DND-41 (cell line): ENCODE results near the gene AXIN1.

Source experiments
- ATAC-seq: fragments of 200-7000 bp; cut with Tn5 transposase; 3 replicates; pipeline ENCODE4 v1.9.1; 2021; ENCODE audit warnings: low read depth; ENCODE audit not compliant: insufficient read depth
- DNase-seq: peaks from one replicate; pipeline ENCODE4 v3.0.0-alpha.2; 2020
- H2AFZ ChIP-seq: 2 replicates; pipeline ENCODE4 v1.6.0; 2012; ENCODE audit warnings: low read depth, low read length
- H3K27ac ChIP-seq: 2 replicates; pipeline ENCODE4 v1.5.1; 2012; ENCODE audit warnings: low read length, inconsistent platforms
- H3K27me3 ChIP-seq: fragments of 200-600 bp; sonication (generic); 2 replicates; pipeline ENCODE4 v1.6.0; 2012; ENCODE audit warnings: low read length, mild to moderate bottlenecking, inconsistent platforms; ENCODE audit not compliant: insufficient read depth, poor library complexity
- H3K36me3 ChIP-seq: 2 replicates; pipeline ENCODE4 v1.5.1; 2012; ENCODE audit warnings: low read length, inconsistent platforms; ENCODE audit not compliant: insufficient read depth
- H3K4me1 ChIP-seq: 2 replicates; pipeline ENCODE4 v1.5.1; 2012; ENCODE audit warnings: mild to moderate bottlenecking, low read length; ENCODE audit not compliant: insufficient read depth
- H3K4me2 ChIP-seq: 2 replicates; pipeline ENCODE4 v1.6.0; 2012; ENCODE audit warnings: mild to moderate bottlenecking, moderate library complexity, low read length, inconsistent platforms; ENCODE audit not compliant: insufficient read depth
- H3K4me3 ChIP-seq, 2 experiments: fragments of 200-600 bp in 1 of 2; shearing (Covaris generic) in 1 of 2; 2 replicates each; pipeline ENCODE4 v1.5.1; 2012 to 2016; ENCODE audit warnings: inconsistent platforms in 2 of 2, low read length in 2 of 2, mild to moderate bottlenecking in 2 of 2, low read depth in 1 of 2, moderate library complexity in 1 of 2
- H3K79me2 ChIP-seq: 2 replicates; pipeline ENCODE4 v1.6.0; 2012; ENCODE audit warnings: low read length, inconsistent platforms; ENCODE audit not compliant: insufficient read depth
- H3K9ac ChIP-seq: 2 replicates; pipeline ENCODE4 v1.6.0; 2012; ENCODE audit warnings: low read depth, mild to moderate bottlenecking, inconsistent platforms, low read length, moderate library complexity
- H3K9me3 ChIP-seq: 2 replicates; pipeline ENCODE4 v1.5.1; 2012; ENCODE audit warnings: low read length, moderate library complexity, mild to moderate bottlenecking, inconsistent platforms; ENCODE audit not compliant: insufficient read depth, severe bottlenecking
- H4K20me1 ChIP-seq: 2 replicates; pipeline ENCODE4 v1.6.0; 2012; ENCODE audit warnings: low read length; ENCODE audit not compliant: insufficient read depth
- CTCF ChIP-seq: IDR thresholded peaks from 2 replicates; pipeline ENCODE4 v1.5.1; 2012; ENCODE audit warnings: borderline replicate concordance, low read length, moderate library complexity, mild to moderate bottlenecking; ENCODE audit not compliant: poor library complexity, severe bottlenecking; ENCODE audit errors: extremely low read depth
- EZH2 ChIP-seq: IDR thresholded peaks from 3 replicates; pipeline ENCODE4 v1.6.1; 2012; ENCODE audit warnings: borderline replicate concordance, low read depth, mild to moderate bottlenecking, moderate library complexity, low read length, inconsistent platforms; ENCODE audit not compliant: severe bottlenecking

Gene AXIN1

GRCh38 chr16:359871-360697 lies 7.6 kb upstream of the AXIN1 start:
- Histone ChIP-seq H3K4me1 (peaks cover 8% of the 10 kb centered on the region), H3K4me2 (no peak overlapping the region), H3K4me3 (no peak overlapping the region), H3K27ac (no peak overlapping the region), H3K9me3 (no peaks in the 10 kb centered on the region), H3K27me3 (no peaks in the 10 kb centered on the region), H3K36me3 (no peaks in the 10 kb centered on the region), H3K9ac (no peak overlapping the region), H3K79me2 (no peaks in the 10 kb centered on the region), H2AFZ (no peak overlapping the region), H4K20me1 (0 out of 2 replicates have a peak, but pooled peaks cover 4% of the 10 kb centered on the region)
- no peak for DNase-seq
- ATAC-seq: no peak
- TF ChIP-seq EZH2: no peak
- TF ChIP-seq CTCF: no peak

GRCh38 chr16:359067-359763 lies 6.7 kb upstream of the AXIN1 start:
- H2AFZ ChIP-seq: no peak overlapping the region
- H3K9me3 ChIP-seq: no peaks in the 10 kb centered on the region
- H4K20me1 ChIP-seq: 0 out of 2 replicates have a peak, but pooled peaks cover 4% of the 10 kb centered on the region
- H3K27ac ChIP-seq: no peak overlapping the region
- H3K79me2 ChIP-seq: no peaks in the 10 kb centered on the region
- ATAC-seq (no peak), DNase-seq (no peak)
- no peaks in the 10 kb centered on the region for H3K36me3 ChIP-seq
- no peaks in the 10 kb centered on the region for H3K27me3 ChIP-seq
- TF ChIP-seq CTCF (no peak), EZH2 (no peak)
- H3K4me1 ChIP-seq: peaks cover 8% of the 10 kb centered on the region
- no peak overlapping the region for H3K9ac ChIP-seq
- H3K4me3 ChIP-seq: no peak overlapping the region
- H3K4me2 ChIP-seq: no peak overlapping the region

- H3K4me1 ChIP-seq: 0 out of 2 replicates have a peak, but pooled peaks cover under 1% of the 10 kb centered on the region
- H3K9me3 ChIP-seq: no peaks in the 10 kb centered on the region
- TF ChIP-seq EZH2 (no peak), CTCF (no peak)
- no peak for ATAC-seq
- no peak for DNase-seq
- no peak overlapping the region for H3K9ac ChIP-seq
- no peak overlapping the region for H3K4me2 ChIP-seq
- H3K36me3 ChIP-seq: no peaks in the 10 kb centered on the region
- H3K27me3 ChIP-seq: no peaks in the 10 kb centered on the region
- H3K79me2 ChIP-seq: peaks cover 3% of the 10 kb centered on the region
- H4K20me1 ChIP-seq: peaks cover 9% of the 10 kb centered on the region; the same call in 1 of the 2 replicates
- H2AFZ ChIP-seq: no peak overlapping the region
- H3K4me3 ChIP-seq: no peak overlapping the region
- no peak overlapping the region for H3K27ac ChIP-seq
Measured at GRCh38 chr16:356741-357140, 4.2 kb upstream of the AXIN1 start.
